Esophagus muscularis mucosa (tissue), 4 donors: ENCODE data around the gene GPR160. TPM values are rescaled to one million over a fixed set of nuclear protein-coding genes. Genes with fewer than 3 reads are reported as not detected.

Experiments
- DNase-seq: peaks from one replicate; pipeline ENCODE4 v3.0.0-alpha.2; 2017; ENCODE audit errors: extremely low spot score
- H3K27ac ChIP-seq, 4 donors: fragments of 200-600 bp; sonication (generic); replicated peaks in 1 of 4; 1 replicate in 3 of 4; 2 replicates in 1 of 4; pipeline ENCODE4 v1.5.1; 2016 to 2019; ENCODE audit warnings: mild to moderate bottlenecking in 1 of 4
- H3K27me3 ChIP-seq, 4 donors: fragments of 200-600 bp; sonication (generic); one replicate each; pipeline versions ENCODE4 v1.5.1 to v1.6.0; 2016 to 2019
- H3K36me3 ChIP-seq, 4 donors: fragments of 200-600 bp; sonication (generic); one replicate each; pipeline ENCODE4 v1.5.1; 2016 to 2019
- H3K4me1 ChIP-seq, 4 donors: fragments of 200-600 bp; sonication (generic); one replicate each; pipeline ENCODE4 v1.5.1; 2016 to 2019
- H3K4me3 ChIP-seq, 4 donors: fragments of 200-600 bp; sonication (generic); 1 replicate in 2 of 4; 2 replicates in 2 of 4; pipeline ENCODE4 v1.5.1; 2016 to 2019; ENCODE audit warnings: mild to moderate bottlenecking in 4 of 4, moderate library complexity in 1 of 4
- H3K9me3 ChIP-seq, 4 donors: fragments of 200-600 bp; sonication (generic); 1 replicate in 3 of 4; 2 replicates in 1 of 4; pipeline ENCODE4 v1.5.1; 2016 to 2019
- CTCF ChIP-seq, 3 experiments: fragments of 200-600 bp in 2 of 3; fragments of 450-650 bp in 1 of 3; sonication (generic) in 2 of 3; IDR thresholded peaks; one replicate each; pipeline ENCODE4 v1.5.1; 2017 to 2019; ENCODE audit warnings: antibody characterized with exemption in 3 of 3, mild to moderate bottlenecking in 2 of 3, moderate library complexity in 1 of 3
- EP300 ChIP-seq: sonication (generic); formaldehyde crosslinking; IDR thresholded peaks from one replicate; pipeline ENCODE4 v1.6.1; 2017; ENCODE audit warnings: antibody characterized with exemption
- POLR2A ChIP-seq: fragments of 450-650 bp; IDR thresholded peaks from one replicate; pipeline ENCODE4 v1.6.1; 2017; ENCODE audit warnings: antibody characterized with exemption, moderate library complexity, mild to moderate bottlenecking, low read depth
- POLR2AphosphoS5 ChIP-seq, 2 donors: sonication (generic); formaldehyde crosslinking; IDR thresholded peaks; one replicate each; pipeline ENCODE4 v1.6.1; 2017; ENCODE audit warnings: antibody characterized with exemption in 2 of 2
- WGBS: methylation state at CpG from one replicate; pipeline ENCODE4 v1.1.5; 2018; 5-methylcytosine and 5-hydroxymethylcytosine counted together
- intact Hi-C: fragments of 100-400 bp; cut with DNase I; formaldehyde crosslinking; loops from one replicate; pipeline ENCODE4 v1.15.1; 2023
- total RNA-seq, 4 donors: library from RNA; depleted of rRNA; stranded (reverse); fragments of >200 nt; gene quantifications; one replicate each; pipeline versions ENCODE4 v1.1.0 to v1.2.1, GENCODE V29; 2016

GPR160 gene
- total RNA-seq, 4 donors from 2014 or later, result 1.2 to 2.9 (median 2.2) TPM

DNA sequence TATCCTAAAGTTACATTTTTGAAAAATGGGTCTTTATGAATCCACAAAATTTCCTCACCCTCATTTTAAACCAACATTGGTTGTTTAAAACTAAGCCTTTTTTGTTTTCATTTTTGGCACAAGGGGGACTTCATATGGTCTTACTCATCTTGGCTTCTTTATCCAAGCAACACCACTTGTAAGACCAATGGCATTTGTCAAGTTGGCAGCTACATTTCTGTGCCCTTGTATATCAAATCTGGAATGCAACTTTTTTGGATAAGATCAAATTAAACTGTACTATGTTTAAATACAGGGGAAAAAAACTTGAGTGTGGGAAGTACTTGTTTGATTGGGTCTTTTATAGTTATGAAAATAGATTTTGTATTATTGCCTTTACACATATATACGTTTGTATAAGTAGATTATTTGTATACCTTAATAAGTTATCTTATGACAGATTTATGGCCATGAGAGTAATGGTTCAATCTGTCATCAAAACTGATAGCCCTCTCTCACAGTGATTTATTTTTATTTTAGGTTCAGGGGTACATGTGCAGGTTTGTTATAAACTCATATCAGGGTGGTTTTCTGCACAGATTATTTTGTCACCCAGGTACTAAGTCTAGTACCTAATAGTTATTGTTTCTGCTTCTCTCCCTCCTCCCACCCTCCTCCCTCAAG lies 43.4 kb downstream of the GPR160 start:
- WGBS, result 67% methylated on average over 1 of the region's 1 CpG
- TF ChIP-seq POLR2AphosphoS5 (IDR thresholded peaks at IDR 0.05) (no peak), CTCF (IDR thresholded peaks at IDR 0.05) (no peak), EP300 (no peak)
- Histone ChIP-seq H3K27ac (no peak overlapping the region), H3K36me3 (peaks cover 0 to 35% (median 14%) of the 10 kb centered on the region in 4 donors), H3K27me3 (no peaks in the 10 kb centered on the region), H3K4me3 (no peak overlapping the region), H3K9me3 (no peaks in the 10 kb centered on the region), H3K4me1 (no peaks in the 10 kb centered on the region)
- intact Hi-C loops, result no loop called here
- no peak for DNase-seq

- Histone ChIP-seq H3K27me3 (no peaks in the 10 kb centered on the region), H3K9me3 (no peaks in the 10 kb centered on the region), H3K27ac (no peak overlapping the region), H3K4me1 (no peaks in the 10 kb centered on the region), H3K36me3 (peaks cover 0 to 51% (median 23%) of the 10 kb centered on the region in 4 donors), H3K4me3 (no peak overlapping the region)
- no peak for DNase-seq
- 100% methylated on average over 1 of the region's 1 CpG for WGBS
- no peak for TF ChIP-seq POLR2AphosphoS5 (IDR thresholded peaks at IDR 0.05)
- no peak for TF ChIP-seq CTCF (IDR thresholded peaks at IDR 0.05)
- no peak for TF ChIP-seq EP300
- no peak for TF ChIP-seq POLR2A
- intact Hi-C loops, result no loop called here
Observed at GRCh38 chr3:170083343-170083742, 45.5 kb downstream of the GPR160 start.

GRCh38 chr3:170085396-170085795 lies 47.6 kb downstream of the GPR160 start:
- Histone ChIP-seq H3K36me3 (peaks cover 0 to 69% (median 25%) of the 10 kb centered on the region in 4 donors), H3K27me3 (no peaks in the 10 kb centered on the region), H3K4me1 (peaks cover 0 to 4% (median 0%) of the 10 kb centered on the region in 4 donors), H3K27ac (no peak overlapping the region), H3K4me3 (no peak overlapping the region), H3K9me3 (no peaks in the 10 kb centered on the region)
- 97% methylated on average over 6 of the region's 6 CpGs for WGBS
- DNase-seq, result no peak
- peak in 1 of 2 donors; percentile 7 for TF ChIP-seq POLR2AphosphoS5 (IDR thresholded peaks at IDR 0.05)
- TF ChIP-seq POLR2A, result no peak
- TF ChIP-seq CTCF (IDR thresholded peaks at IDR 0.05), result no peak
- no peak for TF ChIP-seq EP300
- intact Hi-C loops, result no loop called here

DNA sequence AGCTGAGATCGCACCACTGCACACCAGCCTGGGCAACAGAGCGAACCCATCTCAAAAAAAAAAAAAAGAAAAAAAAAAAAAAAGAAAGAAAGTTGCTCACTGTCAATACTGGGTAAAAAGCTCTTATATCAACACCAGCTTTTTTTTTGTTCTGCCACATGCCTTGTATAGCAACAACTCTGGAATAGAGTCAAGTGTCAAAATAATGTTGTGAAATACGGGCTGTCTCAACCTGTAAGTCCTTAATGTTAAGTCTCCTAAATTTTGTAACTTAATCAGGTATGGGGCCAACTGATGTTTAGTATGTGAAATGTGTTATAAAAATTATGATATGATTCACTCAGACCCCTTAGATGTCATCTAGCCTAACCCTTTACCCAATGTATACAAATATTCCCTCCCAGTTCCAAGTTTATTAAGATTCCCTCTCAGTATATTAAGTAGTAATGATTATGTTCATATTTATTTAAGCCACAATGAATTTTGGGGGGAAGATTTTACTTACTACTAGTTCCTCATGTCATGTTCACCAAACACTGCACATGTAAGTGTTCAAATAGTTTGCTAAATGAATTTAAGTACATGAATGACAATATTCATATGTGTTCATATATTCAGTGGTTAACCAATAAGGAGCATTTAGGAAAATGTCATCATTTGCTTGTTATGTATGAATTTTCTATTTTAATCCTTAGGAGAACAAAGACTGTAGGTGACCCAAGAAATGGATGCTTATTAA lies 52.2 kb downstream of the GPR160 start:
- H3K4me1 ChIP-seq, result peaks cover 0 to 6% (median 0%) of the 10 kb centered on the region in 4 donors
- peaks cover 12 to 80% (median 39%) of the 10 kb centered on the region in 4 donors for H3K36me3 ChIP-seq
- intact Hi-C loops, result loop anchor here (10.0 kb wide), 1 partner anchor 115 kb away; no protein-coding TSS in a partner anchor
- no peak overlapping the region for H3K4me3 ChIP-seq
- H3K27ac ChIP-seq, result no peak overlapping the region
- 92% methylated on average over 3 of the region's 3 CpGs for WGBS
- no peaks in the 10 kb centered on the region for H3K27me3 ChIP-seq
- no peaks in the 10 kb centered on the region for H3K9me3 ChIP-seq
- DNase-seq, result no peak
- TF ChIP-seq POLR2A (no peak), POLR2AphosphoS5 (IDR thresholded peaks at IDR 0.05) (no peak), EP300 (no peak)

GRCh38 chr3:170090601-170090981 lies 52.8 kb downstream of the GPR160 start:
- DNase-seq, result no peak
- peaks cover 14 to 80% (median 40%) of the 10 kb centered on the region in 4 donors for H3K36me3 ChIP-seq
- no peaks in the 10 kb centered on the region for H3K9me3 ChIP-seq
- intact Hi-C loops, result loop anchor here (10.0 kb wide), 1 partner anchor 116 kb away; no protein-coding TSS in a partner anchor
- H3K27ac ChIP-seq, result no peak overlapping the region
- TF ChIP-seq CTCF (IDR thresholded peaks at IDR 0.05) (no peak), EP300 (no peak), POLR2AphosphoS5 (IDR thresholded peaks at IDR 0.05) (no peak), POLR2A (no peak)
- no peaks in the 10 kb centered on the region for H3K27me3 ChIP-seq
- no peak overlapping the region for H3K4me3 ChIP-seq
- peaks cover 0 to 6% (median 0%) of the 10 kb centered on the region in 4 donors for H3K4me1 ChIP-seq
